IMR-90 (cell line): ENCODE results near the gene SWAP70. TPM values are rescaled to one million over a fixed set of nuclear protein-coding genes. Genes with fewer than 3 reads are reported as not detected.

Experiments used
- ATAC-seq: fragments of 200-7000 bp; cut with Tn5 transposase; 2 replicates; pipeline ENCODE4 v1.9.1; 2020; ENCODE audit warnings: low read depth, mild to moderate bottlenecking, moderate library complexity
- BruUV-seq: library from RNA; stranded (reverse); fragments of 400-500 nt; replicated peaks from 2 replicates; lab custom pipeline; 2021; lab: Mats Ljungman, UMichigan
- CTCF ChIA-PET: fragments of 300-600 bp; formaldehyde crosslinking; extraction: SDS; loops from one replicate; lab custom pipeline; 2021; ENCODE audit warnings: antibody characterized with exemption; lab: Yijun Ruan, JAX
- POLR2A ChIA-PET: fragments of 300-600 bp; sonication (Branson Sonifier 250); formaldehyde crosslinking; loops from one replicate; lab custom pipeline; 2022; ENCODE audit warnings: antibody characterized with exemption; ENCODE audit not compliant: unreplicated experiment; lab: Charles Lee
- DNase-seq: peaks from one replicate; pipeline ENCODE4 v3.0.0; 2013
- H2AFZ ChIP-seq: replicated peaks from 2 replicates; pipeline ENCODE3; 2013; ENCODE audit warnings: low read length, mild to moderate bottlenecking; ENCODE audit not compliant: poor library complexity
- H2AK5ac ChIP-seq: 2 replicates; pipeline ENCODE4 v1.6.1; 2013; ENCODE audit warnings: low read depth, low read length, inconsistent platforms
- H2AK9ac ChIP-seq: replicated peaks from 2 replicates; pipeline ENCODE3; 2013; ENCODE audit warnings: mild to moderate bottlenecking, low read depth, low read length, moderate library complexity; ENCODE audit not compliant: poor library complexity
- H2BK120ac ChIP-seq: 2 replicates; pipeline ENCODE4 v1.6.1; 2013; ENCODE audit warnings: low read depth, low read length, inconsistent platforms
- H2BK15ac ChIP-seq: 3 replicates; pipeline ENCODE4 v1.6.1; 2013; ENCODE audit warnings: low read depth, low read length, inconsistent platforms
- H2BK20ac ChIP-seq: 2 replicates; pipeline ENCODE4 v1.6.1; 2013; ENCODE audit warnings: low read depth, mild to moderate bottlenecking, inconsistent platforms, low read length, moderate library complexity
- H2BK5ac ChIP-seq: 2 replicates; pipeline ENCODE4 v1.6.1; 2013; ENCODE audit warnings: mild to moderate bottlenecking, low read depth, low read length, inconsistent platforms; ENCODE audit not compliant: poor library complexity, severe bottlenecking
- H3K14ac ChIP-seq: replicated peaks from 2 replicates; pipeline ENCODE4 v1.6.1; 2013; ENCODE audit warnings: low read depth, low read length, inconsistent platforms
- H3K18ac ChIP-seq: 2 replicates; pipeline ENCODE4 v1.6.1; 2013; ENCODE audit warnings: low read depth, low read length, control low read depth
- H3K23ac ChIP-seq: 2 replicates; pipeline ENCODE4 v1.6.1; 2013; ENCODE audit warnings: low read depth, low read length, inconsistent platforms
- H3K27ac ChIP-seq: 2 replicates; pipeline ENCODE4 v1.5.1; 2013; ENCODE audit warnings: mild to moderate bottlenecking, control low read depth, low read length; ENCODE audit not compliant: insufficient read depth
- H3K27me3 ChIP-seq: 2 replicates; pipeline ENCODE4 v1.6.1; 2013; ENCODE audit warnings: low read length; ENCODE audit not compliant: control insufficient read depth, insufficient read depth
- H3K36me3 ChIP-seq: 2 replicates; pipeline ENCODE4 v1.6.1; 2013; ENCODE audit warnings: low read length, mixed read lengths; ENCODE audit not compliant: control insufficient read depth, insufficient read depth
- H3K4ac ChIP-seq: 2 replicates; pipeline ENCODE4 v1.6.1; 2013; ENCODE audit warnings: low read depth, low read length, inconsistent platforms
- H3K4me1 ChIP-seq: 2 replicates; pipeline ENCODE4 v1.6.1; 2013; ENCODE audit warnings: low read length, mixed read lengths; ENCODE audit not compliant: control insufficient read depth, insufficient read depth
- H3K4me2 ChIP-seq: 2 replicates; pipeline ENCODE4 v1.6.1; 2013; ENCODE audit warnings: low read depth, mild to moderate bottlenecking, control low read depth, low read length, moderate library complexity
- H3K4me3 ChIP-seq: 2 replicates; pipeline ENCODE4 v1.5.1; 2013; ENCODE audit warnings: low read depth, mild to moderate bottlenecking, control low read depth, low read length, moderate library complexity; ENCODE audit not compliant: insufficient read depth
- H3K56ac ChIP-seq: 2 replicates; pipeline ENCODE4 v1.6.1; 2013; ENCODE audit warnings: low read length, inconsistent platforms; ENCODE audit not compliant: insufficient read depth; ENCODE audit errors: extremely low read depth
- H3K79me1 ChIP-seq, 2 experiments: 2 replicates each; pipeline ENCODE4 v1.6.1; 2013; ENCODE audit warnings: low read length in 2 of 2, inconsistent platforms in 1 of 2, low read depth in 1 of 2
- H3K9ac ChIP-seq: 2 replicates; pipeline ENCODE4 v1.6.1; 2013; ENCODE audit warnings: low read depth, low read length, control low read depth
- H3K9me1 ChIP-seq: 2 replicates; pipeline ENCODE4 v1.6.1; 2013; ENCODE audit warnings: low read length, inconsistent platforms; ENCODE audit not compliant: insufficient read depth
- H3K9me3 ChIP-seq: 2 replicates; pipeline ENCODE4 v1.6.1; 2013; ENCODE audit warnings: low read length; ENCODE audit not compliant: control insufficient read depth, insufficient read depth
- H4K20me1 ChIP-seq: 2 replicates; pipeline ENCODE4 v1.6.1; 2013; ENCODE audit warnings: low read length, inconsistent platforms; ENCODE audit not compliant: insufficient read depth
- H4K5ac ChIP-seq: 2 replicates; pipeline ENCODE4 v1.6.1; 2013; ENCODE audit warnings: mild to moderate bottlenecking, low read depth, low read length, control low read depth
- H4K8ac ChIP-seq, 2 experiments: 2 replicates each; pipeline ENCODE4 v1.6.1; 2013; ENCODE audit warnings: low read depth in 2 of 2, low read length in 2 of 2, control low read depth in 1 of 2, inconsistent platforms in 1 of 2
- H4K91ac ChIP-seq: 2 replicates; pipeline ENCODE4 v1.6.1; 2013; ENCODE audit warnings: low read depth, low read length, inconsistent platforms; ENCODE audit not compliant: insufficient read depth
- FOS ChIP-seq: fragments of 150-350 bp; IDR thresholded peaks from 2 replicates; pipeline ENCODE4 v1.6.1; 2016; ENCODE audit warnings: low read depth, low read length
- RFX5 ChIP-seq: IDR thresholded peaks from 2 replicates; pipeline ENCODE4 v1.8.0; 2012; ENCODE audit warnings: low read depth, mild to moderate bottlenecking, low read length, moderate library complexity
- WGBS, 2 experiments: methylation state at CpG; one replicate each; pipeline versions ENCODE4 v1.1.5 to v1.1.7; 2013; ENCODE audit warnings: missing lambda C conversion rate in 2 of 2; ENCODE audit not compliant: insufficient read length in 1 of 2; ENCODE audit errors: extremely low coverage in 2 of 2; 5-methylcytosine and 5-hydroxymethylcytosine counted together
- dilution Hi-C: fragments of 300-500 bp; cut with HindIII; formaldehyde crosslinking; loops from one replicate; pipeline ENCODE4 v1.14.3; 2018; ENCODE audit warnings: low sequenced_read_pairs; ENCODE audit not compliant: unreplicated experiment
- in situ Hi-C: fragments of 300-500 bp; cut with MboI; formaldehyde crosslinking; loops from 3 replicates; pipeline ENCODE4 v1.14.3; 2019; ENCODE audit warnings: low sequenced_read_pairs, inconsistent platforms, mixed read lengths
- intact Hi-C: fragments of 100-400 bp; cut with micrococcal nuclease; formaldehyde crosslinking; loops from 2 replicates; pipeline ENCODE4 v1.10.0; 2022
- polyA plus RNA-seq, 3 experiments: library from polyadenylated mRNA; depleted of rRNA; stranded (reverse); fragments of >200 nt; gene quantifications; 2 replicates each; pipeline ENCODE4 v1.2.3, GENCODE V29; 2012; ENCODE audit warnings: low replicate concordance in 1 of 3
- total RNA-seq: library from RNA; depleted of rRNA; stranded (reverse); fragments of >200 nt; gene quantifications from 2 replicates; pipeline ENCODE4 v1.2.3, GENCODE V29; 2012

Gene SWAP70
- total and polyA plus RNA-seq, 2 of the 4 experiments (the other 2 are of a cell fraction), result 15.5 to 19.9 TPM

- H4K20me1 ChIP-seq, result no peaks in the 10 kb centered on the region
- no peak overlapping the region for H2AK9ac ChIP-seq
- in situ Hi-C loops, result no loop called here
- no peak overlapping the region for H2BK5ac ChIP-seq
- H2AFZ ChIP-seq, result no peak overlapping the region
- BruUV-seq, result no TSS peak
- DNase-seq, result no peak
- H3K23ac ChIP-seq, result no peak overlapping the region
- no peak overlapping the region for H2BK120ac ChIP-seq
- no peak overlapping the region for H2BK15ac ChIP-seq
- no peak overlapping the region for H4K91ac ChIP-seq
- H3K79me1 ChIP-seq, result no peaks in the 10 kb centered on the region
- ChIA-PET POLR2A (no interaction called here), CTCF (no interaction called here)
- TF ChIP-seq FOS (no peak), RFX5 (no peak)
- no peak overlapping the region for H3K4me3 ChIP-seq
- H4K8ac ChIP-seq, result no peak overlapping the region
- H3K9me1 ChIP-seq, result no peaks in the 10 kb centered on the region
- dilution Hi-C loops, result no loop called here
- no peak overlapping the region for H3K27ac ChIP-seq
- H3K14ac ChIP-seq, result no peak overlapping the region
- no peak overlapping the region for H4K5ac ChIP-seq
- H3K4ac ChIP-seq, result no peak overlapping the region
- intact Hi-C loops, result no loop called here
- no peak overlapping the region for H3K56ac ChIP-seq
- H2AK5ac ChIP-seq, result no peak overlapping the region
- no peaks in the 10 kb centered on the region for H3K36me3 ChIP-seq
- no CpG with 5 or more reads among the region's 6 CpGs for WGBS, 2 experiments
- H2BK20ac ChIP-seq, result no peak overlapping the region
- no peak overlapping the region for H3K9ac ChIP-seq
- 0 out of 2 replicates have a peak, but pooled peaks cover 5% of the 10 kb centered on the region for H3K9me3 ChIP-seq
- H3K4me2 ChIP-seq, result no peak overlapping the region
- no peaks in the 10 kb centered on the region for H3K4me1 ChIP-seq
- no peak for ATAC-seq
- no peaks in the 10 kb centered on the region for H3K27me3 ChIP-seq
- no peak overlapping the region for H3K18ac ChIP-seq
Observed at GRCh38 chr11:9657531-9657930, 6.3 kb upstream of the SWAP70 start.
